ENCODE measurements around the gene MVK. TPM values are rescaled to one million over a fixed set of nuclear protein-coding genes. Genes with fewer than 3 reads are reported as not detected.

MVK gene
- total RNA-seq, 2 donors from 2014 or later: 13.4 to 54.1 TPM

GRCh38 chr12:109548258-109548657 lies 25.3 kb upstream of the MVK start:
- Histone ChIP-seq H3K27ac (no peak overlapping the region), H3K4me1 (replicated peaks) (no peaks in the 10 kb centered on the region), H3K9me3 (no peaks in the 10 kb centered on the region), H3K27me3 (replicated peaks; ENCODE audit: insufficient read depth) (no peaks in the 10 kb centered on the region), H3K4me3 (no peak overlapping the region), H3K36me3 (no peaks in the 10 kb centered on the region)
- no peak for TF ChIP-seq POLR2AphosphoS5 (IDR thresholded peaks at IDR 0.05)
- TF ChIP-seq POLR2A (IDR thresholded peaks at IDR 0.05): no peak
- no peak for TF ChIP-seq CTCF (IDR thresholded peaks at IDR 0.05)
- 78% methylated on average over 4 of the region's 4 CpGs for WGBS
- intact Hi-C loops (cut with DNase I): no loop called here
- no peak for DNase-seq (ENCODE audit: low spot score)

- Histone ChIP-seq H3K4me3 (no peak overlapping the region), H3K27me3 (replicated peaks; ENCODE audit: insufficient read depth) (no peaks in the 10 kb centered on the region), H3K9me3 (no peaks in the 10 kb centered on the region), H3K27ac (no peak overlapping the region), H3K36me3 (no peaks in the 10 kb centered on the region), H3K4me1 (replicated peaks) (no peaks in the 10 kb centered on the region)
- TF ChIP-seq POLR2A (IDR thresholded peaks at IDR 0.05): no peak
- TF ChIP-seq CTCF (IDR thresholded peaks at IDR 0.05): no peak
- no peak for TF ChIP-seq POLR2AphosphoS5 (IDR thresholded peaks at IDR 0.05)
- intact Hi-C loops (cut with DNase I): no loop called here
- no peak for DNase-seq (ENCODE audit: low spot score)
- WGBS: 37% methylated on average over 15 of the region's 15 CpGs
Observed at GRCh38 chr12:109549613-109550270, 23.9 kb upstream of the MVK start.

- Histone ChIP-seq H3K27ac (no peak overlapping the region), H3K27me3 (replicated peaks; ENCODE audit: insufficient read depth) (no peaks in the 10 kb centered on the region), H3K4me3 (no peak overlapping the region), H3K9me3 (no peaks in the 10 kb centered on the region), H3K36me3 (no peaks in the 10 kb centered on the region), H3K4me1 (replicated peaks) (no peaks in the 10 kb centered on the region)
- WGBS: 65% methylated on average over 12 of the region's 12 CpGs
- TF ChIP-seq POLR2AphosphoS5 (IDR thresholded peaks at IDR 0.05): no peak
- intact Hi-C loops (cut with DNase I): no loop called here
- no peak for DNase-seq (ENCODE audit: low spot score)
Observed at GRCh38 chr12:109550281-109550680, 23.3 kb upstream of the MVK start.

GRCh38 chr12:109551108-109551507 lies 22.5 kb upstream of the MVK start:
- no peaks in the 10 kb centered on the region for H3K27me3 ChIP-seq (replicated peaks; ENCODE audit: insufficient read depth)
- no peak overlapping the region for H3K4me3 ChIP-seq
- no peaks in the 10 kb centered on the region for H3K4me1 ChIP-seq (replicated peaks)
- no peaks in the 10 kb centered on the region for H3K36me3 ChIP-seq
- DNase-seq (ENCODE audit: low spot score): no peak
- no peak for TF ChIP-seq POLR2AphosphoS5 (IDR thresholded peaks at IDR 0.05)
- TF ChIP-seq POLR2A (IDR thresholded peaks at IDR 0.05): no peak
- TF ChIP-seq CTCF (IDR thresholded peaks at IDR 0.05): no peak
- WGBS: 94% methylated on average over 6 of the region's 6 CpGs
- intact Hi-C loops (cut with DNase I): no loop called here
- H3K27ac ChIP-seq: no peak overlapping the region
- no peaks in the 10 kb centered on the region for H3K9me3 ChIP-seq

- Histone ChIP-seq H3K9me3 (no peaks in the 10 kb centered on the region), H3K4me1 (replicated peaks) (no peaks in the 10 kb centered on the region), H3K36me3 (no peaks in the 10 kb centered on the region), H3K27me3 (replicated peaks; ENCODE audit: insufficient read depth) (no peaks in the 10 kb centered on the region), H3K27ac (no peak overlapping the region), H3K4me3 (no peak overlapping the region)
- TF ChIP-seq POLR2A (IDR thresholded peaks at IDR 0.05) (no peak), CTCF (IDR thresholded peaks at IDR 0.05) (no peak), POLR2AphosphoS5 (IDR thresholded peaks at IDR 0.05) (no peak)
- no peak for DNase-seq (ENCODE audit: low spot score)
- intact Hi-C loops (cut with DNase I): no loop called here
- 74% methylated on average over 4 of the region's 4 CpGs for WGBS
Observed at GRCh38 chr12:109552971-109553370, 20.6 kb upstream of the MVK start.
